ENCODE measurements around the gene SLC6A2. TPM values are rescaled to one million over a fixed set of nuclear protein-coding genes. Genes with fewer than 3 reads are reported as not detected.

The SLC6A2 gene
- total RNA-seq, 1 donor from 2014 or later, result not detected

- peak; percentile 34 for TF ChIP-seq CTCF (IDR thresholded peaks at IDR 0.05; ENCODE audit: insufficient read depth, low read length, poor library complexity, severe bottlenecking)
- Histone ChIP-seq H3K4me3 (ENCODE audit: low read depth, low read length) (no peak overlapping the region), H3K36me3 (ENCODE audit: control insufficient read depth, insufficient read depth, low read length) (no peaks in the 10 kb centered on the region), H3K27me3 (ENCODE audit: control insufficient read depth, insufficient read depth, low read length) (no peaks in the 10 kb centered on the region)
- DNase-seq (ENCODE audit: low read depth), result no peak
Measured at GRCh38 chr16:55622930-55623561, 32.7 kb upstream of the SLC6A2 start.

GRCh38 chr16:55623640-55624039 lies 32.1 kb upstream of the SLC6A2 start:
- DNase-seq (ENCODE audit: low read depth), result no peak
- H3K27me3 ChIP-seq (ENCODE audit: control insufficient read depth, insufficient read depth, low read length), result no peaks in the 10 kb centered on the region
- no peak overlapping the region for H3K4me3 ChIP-seq (ENCODE audit: low read depth, low read length)
- no peaks in the 10 kb centered on the region for H3K36me3 ChIP-seq (ENCODE audit: control insufficient read depth, insufficient read depth, low read length)
- TF ChIP-seq CTCF (IDR thresholded peaks at IDR 0.05; ENCODE audit: insufficient read depth, low read length, poor library complexity, severe bottlenecking), result no peak

GRCh38 chr16:55624696-55625095 lies 31.1 kb upstream of the SLC6A2 start:
- H3K27me3 ChIP-seq (ENCODE audit: control insufficient read depth, insufficient read depth, low read length), result no peaks in the 10 kb centered on the region
- no peak for DNase-seq (ENCODE audit: low read depth)
- no peaks in the 10 kb centered on the region for H3K36me3 ChIP-seq (ENCODE audit: control insufficient read depth, insufficient read depth, low read length)
- TF ChIP-seq CTCF (IDR thresholded peaks at IDR 0.05; ENCODE audit: insufficient read depth, low read length, poor library complexity, severe bottlenecking), result no peak
- no peak overlapping the region for H3K4me3 ChIP-seq (ENCODE audit: low read depth, low read length)

GRCh38 chr16:55625843-55626242 lies 29.9 kb upstream of the SLC6A2 start:
- H3K36me3 ChIP-seq (ENCODE audit: control insufficient read depth, insufficient read depth, low read length), result no peaks in the 10 kb centered on the region
- DNase-seq (ENCODE audit: low read depth), result no peak
- no peak overlapping the region for H3K4me3 ChIP-seq (ENCODE audit: low read depth, low read length)
- H3K27me3 ChIP-seq (ENCODE audit: control insufficient read depth, insufficient read depth, low read length), result no peaks in the 10 kb centered on the region
- TF ChIP-seq CTCF (IDR thresholded peaks at IDR 0.05; ENCODE audit: insufficient read depth, low read length, poor library complexity, severe bottlenecking), result no peak

GRCh38 chr16:55628306-55628968 lies 27.4 kb upstream of the SLC6A2 start:
- no peaks in the 10 kb centered on the region for H3K27me3 ChIP-seq (ENCODE audit: control insufficient read depth, insufficient read depth, low read length)
- no peak for DNase-seq (ENCODE audit: low read depth)
- no peak overlapping the region for H3K4me3 ChIP-seq (ENCODE audit: low read depth, low read length)
- no peaks in the 10 kb centered on the region for H3K36me3 ChIP-seq (ENCODE audit: control insufficient read depth, insufficient read depth, low read length)
- TF ChIP-seq CTCF (IDR thresholded peaks at IDR 0.05; ENCODE audit: insufficient read depth, low read length, poor library complexity, severe bottlenecking), result no peak

- H3K27me3 ChIP-seq (ENCODE audit: control insufficient read depth, insufficient read depth, low read length), result no peaks in the 10 kb centered on the region
- no peak overlapping the region for H3K4me3 ChIP-seq (ENCODE audit: low read depth, low read length)
- TF ChIP-seq CTCF (IDR thresholded peaks at IDR 0.05; ENCODE audit: insufficient read depth, low read length, poor library complexity, severe bottlenecking), result no peak
- no peak for DNase-seq (ENCODE audit: low read depth)
- no peaks in the 10 kb centered on the region for H3K36me3 ChIP-seq (ENCODE audit: control insufficient read depth, insufficient read depth, low read length)
Measured at GRCh38 chr16:55630774-55631173, 25.0 kb upstream of the SLC6A2 start.

Measured in kidney epithelial cell (primary cell).